ENCODE data around the gene PAK6. TPM values are rescaled to one million over a fixed set of nuclear protein-coding genes. Genes with fewer than 3 reads are reported as not detected.

The PAK6 gene
- total and polyA plus RNA-seq, 2 experiments from 2014 or later, result 2.4 to 20.0 TPM

- Histone ChIP-seq H3K4me2 (0 out of 2 replicates have a peak overlapping the region, but pooled peaks have one; percentile 57), H3K27me3 (ENCODE audit: insufficient read depth) (no peaks in the 10 kb centered on the region), H3K27ac (ENCODE audit: low read depth) (no peak overlapping the region), H3K79me2 (replicated peaks; ENCODE audit: insufficient read depth) (no peaks in the 10 kb centered on the region), H2AFZ (no peak overlapping the region; the same call in 1 of the 2 replicates), H3F3A (replicated peaks; ENCODE audit: low read depth) (no peaks in the 10 kb centered on the region), H3K9me2 (ENCODE audit: insufficient read depth) (no peaks in the 10 kb centered on the region), H3K4me1 (ENCODE audit: insufficient read depth) (peaks cover 4% of the 10 kb centered on the region; the same call in 1 of the 2 replicates), H4K20me1 (replicated peaks; ENCODE audit: insufficient read depth) (no peaks in the 10 kb centered on the region), H3K4me3 (no peak overlapping the region), H3K36me3 (ENCODE audit: insufficient read depth) (no peaks in the 10 kb centered on the region)
- Mint-ChIP-seq H3K36me3 (ENCODE audit: low read depth) (peaks cover 12% of the 10 kb centered on the region), H3K4me3 (no peak overlapping the region), H3K4me1 (peaks cover 23% of the 10 kb centered on the region), H3K27ac (no peak overlapping the region), H3K9me3 (peaks cover 15% of the 10 kb centered on the region), H3K27me3 (ENCODE audit: insufficient read depth, low read depth, poor library complexity) (peaks cover 30% of the 10 kb centered on the region)
- ATAC-seq (peak; percentile 8; the same call in 2 of the 3 replicates), DNase-seq (ENCODE audit: low spot score) (no peak)
- no peak for TF ChIP-seq NANOG (IDR thresholded peaks at IDR 0.05; ENCODE audit: borderline replicate concordance)
- no peak for TF ChIP-seq CREB1 (CRISPR knock-in tag; IDR thresholded peaks at IDR 0.05; ENCODE audit: low read depth)
- TF ChIP-seq ETS1 (IDR thresholded peaks at IDR 0.05), result no peak
- no peak for TF ChIP-seq ZNF462 (CRISPR knock-in tag; IDR thresholded peaks at IDR 0.05)
- no peak for TF ChIP-seq REST (IDR thresholded peaks at IDR 0.05; ENCODE audit: unreplicated experiment)
- no peak for TF ChIP-seq JUNB (IDR thresholded peaks at IDR 0.05; ENCODE audit: unreplicated experiment)
- no peak for TF ChIP-seq ZNF114 (CRISPR knock-in tag; IDR thresholded peaks at IDR 0.05)
- TF ChIP-seq STAT1 (IDR thresholded peaks at IDR 0.05; ENCODE audit: unreplicated experiment), result no peak
- TF ChIP-seq ZNF331 (CRISPR knock-in tag; IDR thresholded peaks at IDR 0.05; ENCODE audit: low read depth), result no peak
- TF ChIP-seq, protein P1, sequence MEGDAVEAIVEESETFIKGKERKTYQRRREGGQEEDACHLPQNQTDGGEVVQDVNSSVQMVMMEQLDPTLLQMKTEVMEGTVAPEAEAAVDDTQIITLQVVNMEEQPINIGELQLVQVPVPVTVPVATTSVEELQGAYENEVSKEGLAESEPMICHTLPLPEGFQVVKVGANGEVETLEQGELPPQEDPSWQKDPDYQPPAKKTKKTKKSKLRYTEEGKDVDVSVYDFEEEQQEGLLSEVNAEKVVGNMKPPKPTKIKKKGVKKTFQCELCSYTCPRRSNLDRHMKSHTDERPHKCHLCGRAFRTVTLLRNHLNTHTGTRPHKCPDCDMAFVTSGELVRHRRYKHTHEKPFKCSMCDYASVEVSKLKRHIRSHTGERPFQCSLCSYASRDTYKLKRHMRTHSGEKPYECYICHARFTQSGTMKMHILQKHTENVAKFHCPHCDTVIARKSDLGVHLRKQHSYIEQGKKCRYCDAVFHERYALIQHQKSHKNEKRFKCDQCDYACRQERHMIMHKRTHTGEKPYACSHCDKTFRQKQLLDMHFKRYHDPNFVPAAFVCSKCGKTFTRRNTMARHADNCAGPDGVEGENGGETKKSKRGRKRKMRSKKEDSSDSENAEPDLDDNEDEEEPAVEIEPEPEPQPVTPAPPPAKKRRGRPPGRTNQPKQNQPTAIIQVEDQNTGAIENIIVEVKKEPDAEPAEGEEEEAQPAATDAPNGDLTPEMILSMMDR (conservative IDR thresholded peaks at IDR 0.05; ENCODE audit: low read depth in 2 of 2), result no peak
- no peak for TF ChIP-seq EZH2phosphoT487 (IDR thresholded peaks at IDR 0.05; ENCODE audit: unreplicated experiment)
- TF ChIP-seq EZH2 (IDR thresholded peaks at IDR 0.05; ENCODE audit: low read depth, unreplicated experiment), result no peak
- TF ChIP-seq POLR2AphosphoS5 (IDR thresholded peaks at IDR 0.05; ENCODE audit: low read depth), result no peak
Observed at GRCh38 chr15:40300771-40301170, 61.9 kb downstream of the PAK6 start.

Measured in GM23338 (cell line).